H1 (cell line): ENCODE results near the gene FTCDNL1. TPM values are rescaled to one million over a fixed set of nuclear protein-coding genes. Genes with fewer than 3 reads are reported as not detected.

ENCODE experiments used
- CTBP2 ChIP-seq: IDR thresholded peaks from 2 replicates; pipeline ENCODE4 v1.7.0; 2011; ENCODE audit warnings: borderline replicate concordance, mild to moderate bottlenecking, moderate library complexity, mixed read lengths, low read length; ENCODE audit not compliant: insufficient read depth, insufficient read length
- RBBP5 ChIP-seq: IDR thresholded peaks from 2 replicates; pipeline ENCODE4 v1.7.1; 2012; ENCODE audit warnings: low read depth, mild to moderate bottlenecking, inconsistent platforms, low read length, moderate library complexity, borderline replicate concordance
- SIX5 ChIP-seq: IDR thresholded peaks from 2 replicates; pipeline ENCODE4 v1.6.1; 2011; ENCODE audit warnings: mild to moderate bottlenecking, low read depth, low read length
- SRF ChIP-seq: IDR thresholded peaks from 2 replicates; pipeline ENCODE4 v1.6.1; 2011; ENCODE audit warnings: mild to moderate bottlenecking, low read depth, low read length, moderate library complexity
- polyA plus RNA-seq, 7 experiments: library from polyadenylated mRNA; depleted of rRNA in 3 of 7; stranded (reverse) in 5 of 7; unstranded in 2 of 7; fragments of >200 nt in 5 of 7; fragments of 200-250 nt in 2 of 7; gene quantifications; 1 replicate in 5 of 7; 2 replicates in 1 of 7; 4 replicates in 1 of 7; pipeline versions ENCODE4 v1.2.1 to v1.2.3, GENCODE V29; 2011 to 2013; ENCODE audit warnings: missing spikeins in 2 of 7, mixed read lengths in 2 of 7
- total RNA-seq: library from RNA; stranded (reverse); fragmentation: NEBNext Ultra II Directional; extraction: Animal tissue kit (Norgen Biotek cat#: 25700); gene quantifications from 2 replicates; pipeline ENCODE4 v1.2.1, GENCODE V29; 2021
- TF ChIP-seq, protein P1 (sequence below): IDR thresholded peaks from 2 replicates; pipeline ENCODE4 v1.6.1; 2012; ENCODE audit warnings: low read length, inconsistent platforms

Gene FTCDNL1
- total and polyA plus RNA-seq, 2 of the 8 experiments (the other 6 are each of a cell fraction or from before 2014, with no cell fraction given): 0.41 to 0.97 TPM

- TF ChIP-seq CTBP2 (no peak), SRF (no peak), RBBP5 (no peak), SIX5 (no peak)
- TF ChIP-seq, protein P1, sequence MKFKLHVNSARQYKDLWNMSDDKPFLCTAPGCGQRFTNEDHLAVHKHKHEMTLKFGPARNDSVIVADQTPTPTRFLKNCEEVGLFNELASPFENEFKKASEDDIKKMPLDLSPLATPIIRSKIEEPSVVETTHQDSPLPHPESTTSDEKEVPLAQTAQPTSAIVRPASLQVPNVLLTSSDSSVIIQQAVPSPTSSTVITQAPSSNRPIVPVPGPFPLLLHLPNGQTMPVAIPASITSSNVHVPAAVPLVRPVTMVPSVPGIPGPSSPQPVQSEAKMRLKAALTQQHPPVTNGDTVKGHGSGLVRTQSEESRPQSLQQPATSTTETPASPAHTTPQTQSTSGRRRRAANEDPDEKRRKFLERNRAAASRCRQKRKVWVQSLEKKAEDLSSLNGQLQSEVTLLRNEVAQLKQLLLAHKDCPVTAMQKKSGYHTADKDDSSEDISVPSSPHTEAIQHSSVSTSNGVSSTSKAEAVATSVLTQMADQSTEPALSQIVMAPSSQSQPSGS: no peak
Observed at GRCh38 chr2:199895406-199895805, 44.4 kb upstream of the FTCDNL1 start (continued).
